HG03060 (cell line): ENCODE results near the gene ELOB.

ENCODE experiments used
- ATAC-seq: cut with Tn5 transposase; IDR thresholded peaks from one replicate; pipeline ENCODE4 v1.9.1; 2021; ENCODE audit warnings: low read depth, moderate number of reproducible peaks; ENCODE audit not compliant: unreplicated experiment

ELOB gene

DNA sequence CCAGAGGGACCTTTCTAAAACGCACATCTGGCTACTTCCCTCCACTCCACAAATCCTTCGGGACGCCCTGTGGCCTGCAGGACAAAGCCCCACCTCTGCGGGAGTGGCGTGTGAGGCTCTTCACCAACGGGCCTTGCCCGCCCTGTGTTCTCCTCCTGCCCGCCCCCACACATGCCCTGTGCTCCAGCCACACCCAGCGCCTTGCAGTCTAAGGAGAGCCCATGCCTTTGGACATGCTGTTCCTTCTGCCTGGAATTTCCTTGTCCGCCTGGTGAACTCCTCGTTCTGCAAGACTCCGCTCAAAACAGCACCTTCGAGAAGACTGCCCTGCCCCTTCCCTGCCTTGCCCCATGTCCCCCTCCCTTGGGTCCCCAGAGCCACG, 7.4 kb downstream of the ELOB start:
- ATAC-seq = no peak

DNA sequence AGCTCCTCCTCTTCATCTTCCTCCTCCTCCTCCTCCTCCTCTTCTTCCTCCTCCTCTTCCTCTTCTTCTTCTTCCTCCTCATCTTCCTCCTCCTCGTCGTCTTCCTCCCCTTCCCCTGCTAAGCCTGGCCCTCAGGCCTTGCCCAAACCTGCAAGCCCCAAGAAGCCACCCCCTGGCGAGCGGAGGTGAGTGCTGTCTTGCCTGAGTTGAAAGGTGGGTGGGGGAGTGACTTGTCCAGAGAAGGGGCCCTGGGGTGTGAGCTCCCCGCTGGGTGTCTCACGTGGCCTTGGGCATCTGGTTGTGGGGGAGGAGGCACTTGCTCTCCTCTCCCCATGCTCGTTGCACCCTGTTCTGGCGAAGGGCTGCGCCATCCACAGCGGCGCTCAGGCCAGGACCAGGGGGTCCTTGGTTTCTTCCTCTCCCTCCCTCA, 8.0 kb downstream of the ELOB start:
- ATAC-seq = no peak

DNA sequence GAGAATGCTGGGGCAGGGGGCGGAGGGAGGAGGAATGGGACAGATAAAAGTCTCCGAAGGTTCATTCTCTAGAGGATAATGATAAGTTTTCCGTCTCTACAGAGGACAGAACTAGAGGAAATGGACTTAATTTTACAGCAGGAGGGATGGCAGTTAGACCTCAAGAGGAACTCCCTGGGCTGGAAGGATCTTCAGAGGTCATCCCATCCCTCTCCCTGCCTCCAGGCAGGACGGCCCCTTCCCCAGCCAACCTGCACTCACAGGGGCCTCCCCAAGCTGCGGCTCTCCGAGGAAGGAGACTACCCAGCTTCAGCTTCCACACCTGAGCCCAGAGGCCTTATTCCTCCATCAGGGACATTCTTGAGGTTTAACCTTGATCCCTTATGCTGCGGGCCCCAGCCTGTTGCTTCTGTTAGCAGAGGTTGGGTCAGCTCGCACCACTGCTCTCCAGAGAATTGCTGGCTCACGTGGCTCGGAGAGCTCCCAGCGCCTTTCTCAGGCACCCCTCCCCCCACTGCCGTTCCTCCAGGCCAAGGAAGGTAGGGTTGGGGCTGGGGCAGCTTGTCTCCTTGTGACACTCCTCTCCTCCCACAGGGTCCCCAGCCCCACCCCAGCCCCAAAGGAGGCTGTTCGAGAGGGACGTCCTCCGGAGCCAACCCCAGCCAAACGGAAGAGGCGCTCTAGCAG, 8.5 kb downstream of the ELOB start:
- ATAC-seq = no peak

DNA sequence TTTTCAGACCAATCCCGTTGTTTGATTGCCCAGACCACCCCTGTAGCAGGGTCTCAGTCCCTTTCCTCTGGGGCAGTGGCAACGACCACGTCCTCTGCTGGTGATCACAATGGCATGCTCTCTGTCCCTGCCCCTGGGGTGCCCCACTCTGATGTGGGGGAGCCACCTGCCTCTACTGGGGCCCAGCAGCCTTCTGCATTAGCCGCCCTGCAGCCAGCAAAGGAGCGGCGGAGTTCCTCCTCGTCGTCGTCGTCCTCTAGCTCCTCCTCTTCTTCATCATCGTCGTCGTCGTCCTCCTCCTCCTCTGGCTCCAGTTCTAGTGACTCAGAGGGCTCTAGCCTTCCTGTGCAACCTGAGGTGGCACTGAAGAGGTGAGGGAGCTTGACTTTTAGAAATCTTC, 9.2 kb downstream of the ELOB start:
- no peak for ATAC-seq

DNA sequence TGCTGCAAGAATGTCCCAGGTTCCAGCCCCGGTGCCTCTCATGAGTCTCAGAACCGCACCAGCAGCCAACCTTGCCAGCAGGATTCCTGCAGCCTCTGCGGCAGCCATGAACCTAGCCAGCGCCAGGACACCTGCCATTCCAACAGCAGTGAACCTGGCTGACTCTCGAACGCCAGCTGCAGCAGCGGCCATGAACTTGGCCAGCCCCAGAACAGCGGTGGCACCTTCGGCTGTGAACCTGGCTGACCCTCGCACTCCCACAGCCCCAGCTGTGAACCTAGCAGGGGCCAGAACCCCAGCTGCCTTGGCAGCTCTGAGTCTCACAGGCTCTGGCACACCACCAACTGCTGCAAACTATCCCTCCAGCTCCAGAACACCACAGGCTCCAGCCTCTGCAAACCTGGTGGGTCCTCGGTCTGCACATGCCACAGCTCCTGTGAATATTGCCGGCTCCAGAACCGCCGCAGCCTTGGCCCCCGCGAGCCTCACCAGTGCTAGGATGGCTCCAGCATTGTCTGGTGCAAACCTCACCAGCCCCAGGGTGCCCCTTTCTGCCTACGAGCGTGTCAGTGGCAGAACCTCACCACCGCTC, 9.8 kb downstream of the ELOB start:
- no peak for ATAC-seq

DNA sequence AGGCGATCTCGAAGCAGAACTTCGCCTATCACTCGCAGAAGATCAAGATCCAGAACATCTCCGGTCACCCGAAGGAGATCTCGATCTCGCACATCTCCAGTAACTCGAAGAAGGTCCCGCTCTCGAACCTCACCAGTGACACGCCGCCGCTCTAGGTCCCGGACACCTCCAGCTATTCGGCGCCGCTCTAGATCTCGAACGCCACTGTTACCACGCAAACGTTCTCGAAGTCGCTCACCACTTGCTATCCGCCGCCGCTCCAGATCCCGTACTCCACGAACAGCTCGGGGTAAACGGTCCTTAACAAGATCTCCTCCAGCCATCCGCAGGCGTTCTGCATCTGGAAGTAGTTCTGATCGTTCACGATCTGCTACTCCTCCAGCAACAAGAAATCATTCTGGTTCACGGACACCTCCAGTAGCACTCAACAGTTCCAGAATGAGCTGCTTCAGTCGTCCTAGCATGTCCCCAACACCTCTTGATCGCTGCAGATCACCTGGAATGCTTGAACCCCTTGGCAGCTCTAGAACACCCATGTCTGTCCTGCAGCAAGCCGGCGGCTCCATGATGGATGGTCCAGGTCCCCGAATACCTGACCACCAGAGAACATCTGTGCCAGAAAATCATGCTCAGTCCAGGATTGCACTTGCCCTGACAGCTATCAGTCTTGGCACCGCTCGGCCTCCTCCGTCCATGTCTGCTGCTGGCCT, 10.5 kb downstream of the ELOB start:
- ATAC-seq = no peak

DNA sequence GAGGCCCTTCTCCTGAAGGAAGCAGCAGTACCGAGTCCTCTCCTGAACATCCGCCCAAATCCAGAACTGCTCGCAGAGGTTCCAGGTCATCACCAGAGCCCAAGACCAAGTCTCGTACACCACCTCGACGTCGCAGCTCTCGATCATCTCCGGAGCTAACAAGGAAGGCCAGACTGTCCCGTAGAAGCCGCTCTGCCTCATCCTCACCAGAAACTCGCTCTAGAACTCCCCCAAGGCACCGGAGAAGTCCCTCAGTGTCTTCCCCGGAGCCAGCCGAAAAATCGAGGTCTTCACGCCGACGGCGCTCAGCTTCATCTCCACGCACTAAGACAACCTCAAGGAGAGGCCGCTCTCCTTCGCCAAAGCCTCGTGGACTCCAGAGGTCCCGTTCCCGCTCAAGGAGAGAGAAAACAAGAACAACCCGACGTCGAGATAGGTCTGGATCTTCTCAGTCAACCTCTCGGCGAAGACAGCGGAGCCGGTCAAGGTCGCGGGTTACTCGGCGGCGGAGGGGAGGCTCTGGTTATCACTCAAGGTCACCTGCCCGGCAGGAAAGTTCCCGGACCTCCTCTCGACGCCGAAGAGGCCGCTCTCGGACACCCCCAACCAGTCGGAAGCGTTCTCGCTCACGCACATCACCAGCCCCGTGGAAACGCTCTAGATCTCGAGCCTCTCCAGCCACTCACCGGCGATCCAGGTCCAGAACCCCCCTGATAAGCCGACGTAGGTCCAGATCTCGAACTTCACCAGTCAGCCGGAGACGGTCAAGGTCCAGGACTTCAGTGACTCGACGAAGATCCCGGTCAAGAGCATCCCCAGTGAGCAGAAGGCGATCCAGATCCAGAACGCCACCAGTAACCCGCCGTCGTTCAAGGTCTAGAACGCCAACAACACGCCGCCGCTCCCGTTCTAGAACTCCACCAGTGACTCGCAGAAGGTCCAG, 11.3 kb downstream of the ELOB start:
- ATAC-seq = no peak

DNA sequence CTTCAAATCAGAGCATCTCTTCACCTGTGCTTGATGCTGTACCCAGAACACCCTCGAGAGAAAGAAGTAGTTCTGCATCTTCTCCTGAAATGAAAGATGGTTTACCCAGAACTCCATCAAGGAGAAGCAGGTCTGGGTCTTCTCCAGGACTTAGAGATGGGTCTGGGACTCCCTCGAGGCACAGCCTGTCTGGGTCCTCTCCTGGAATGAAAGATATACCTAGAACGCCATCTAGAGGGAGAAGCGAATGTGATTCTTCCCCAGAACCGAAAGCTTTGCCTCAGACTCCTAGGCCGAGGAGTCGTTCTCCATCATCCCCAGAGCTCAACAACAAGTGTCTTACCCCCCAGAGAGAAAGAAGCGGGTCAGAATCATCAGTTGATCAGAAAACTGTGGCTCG, 12.4 kb downstream of the ELOB start:
- no peak for ATAC-seq

DNA sequence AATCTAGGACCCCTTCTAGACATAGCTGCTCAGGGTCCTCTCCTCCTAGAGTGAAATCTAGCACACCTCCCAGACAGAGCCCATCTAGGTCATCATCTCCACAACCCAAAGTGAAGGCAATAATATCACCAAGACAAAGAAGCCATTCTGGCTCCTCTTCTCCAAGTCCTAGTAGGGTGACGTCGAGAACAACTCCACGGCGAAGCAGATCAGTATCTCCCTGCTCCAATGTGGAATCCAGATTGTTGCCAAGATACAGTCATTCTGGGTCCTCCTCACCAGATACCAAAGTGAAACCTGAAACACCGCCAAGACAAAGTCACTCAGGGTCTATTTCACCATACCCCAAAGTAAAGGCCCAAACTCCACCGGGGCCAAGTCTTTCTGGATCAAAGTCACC, 13.9 kb downstream of the ELOB start:
- ATAC-seq = no peak

DNA sequence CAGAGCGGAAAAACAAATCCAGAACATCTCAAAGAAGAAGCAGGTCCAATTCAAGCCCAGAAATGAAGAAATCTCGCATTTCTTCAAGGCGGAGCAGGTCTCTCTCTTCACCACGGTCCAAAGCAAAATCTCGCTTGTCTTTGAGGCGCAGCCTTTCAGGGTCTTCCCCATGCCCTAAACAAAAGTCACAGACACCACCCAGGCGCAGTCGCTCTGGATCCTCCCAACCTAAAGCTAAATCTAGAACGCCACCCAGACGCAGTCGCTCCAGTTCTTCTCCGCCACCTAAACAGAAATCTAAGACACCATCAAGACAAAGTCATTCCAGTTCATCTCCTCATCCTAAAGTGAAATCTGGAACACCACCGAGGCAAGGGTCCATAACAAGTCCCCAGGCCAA, 14.4 kb downstream of the ELOB start:
- ATAC-seq = no peak

DNA sequence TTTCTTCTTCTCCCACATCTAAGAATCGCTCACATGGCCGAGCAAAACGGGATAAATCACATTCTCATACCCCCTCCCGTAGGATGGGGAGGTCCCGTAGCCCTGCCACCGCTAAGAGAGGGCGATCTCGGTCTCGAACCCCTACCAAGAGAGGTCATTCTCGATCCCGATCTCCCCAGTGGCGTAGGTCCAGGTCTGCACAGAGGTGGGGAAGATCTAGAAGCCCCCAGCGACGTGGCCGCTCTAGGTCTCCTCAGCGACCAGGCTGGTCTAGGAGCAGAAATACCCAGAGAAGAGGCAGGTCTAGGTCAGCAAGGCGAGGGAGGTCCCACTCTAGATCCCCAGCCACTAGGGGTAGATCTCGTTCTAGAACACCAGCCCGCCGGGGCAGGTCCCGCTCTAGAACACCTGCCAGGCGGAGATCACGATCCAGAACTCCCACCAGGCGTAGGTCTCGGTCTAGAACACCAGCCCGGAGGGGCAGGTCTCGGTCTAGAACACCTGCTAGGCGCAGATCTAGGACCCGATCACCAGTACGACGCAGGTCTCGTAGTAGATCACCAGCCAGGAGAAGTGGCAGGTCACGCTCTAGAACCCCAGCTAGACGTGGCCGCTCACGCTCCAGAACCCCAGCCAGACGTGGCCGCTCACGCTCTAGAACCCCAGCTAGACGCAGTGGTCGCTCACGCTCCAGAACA, 15.0 kb downstream of the ELOB start:
- ATAC-seq = no peak

DNA sequence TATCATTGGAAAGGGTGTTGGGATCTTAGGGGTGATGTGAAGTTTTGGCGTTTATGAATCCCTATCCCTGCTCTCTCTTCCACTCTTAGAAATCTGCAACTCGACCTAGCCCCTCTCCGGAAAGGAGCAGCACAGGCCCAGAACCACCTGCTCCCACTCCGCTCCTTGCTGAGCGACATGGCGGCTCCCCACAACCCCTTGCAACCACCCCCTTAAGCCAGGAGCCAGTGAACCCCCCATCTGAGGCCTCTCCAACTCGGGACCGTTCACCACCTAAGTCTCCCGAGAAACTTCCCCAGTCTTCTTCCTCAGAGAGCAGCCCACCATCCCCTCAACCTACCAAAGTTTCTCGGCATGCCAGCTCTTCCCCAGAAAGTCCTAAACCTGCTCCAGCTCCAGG, 15.6 kb downstream of the ELOB start:
- ATAC-seq = no peak

DNA sequence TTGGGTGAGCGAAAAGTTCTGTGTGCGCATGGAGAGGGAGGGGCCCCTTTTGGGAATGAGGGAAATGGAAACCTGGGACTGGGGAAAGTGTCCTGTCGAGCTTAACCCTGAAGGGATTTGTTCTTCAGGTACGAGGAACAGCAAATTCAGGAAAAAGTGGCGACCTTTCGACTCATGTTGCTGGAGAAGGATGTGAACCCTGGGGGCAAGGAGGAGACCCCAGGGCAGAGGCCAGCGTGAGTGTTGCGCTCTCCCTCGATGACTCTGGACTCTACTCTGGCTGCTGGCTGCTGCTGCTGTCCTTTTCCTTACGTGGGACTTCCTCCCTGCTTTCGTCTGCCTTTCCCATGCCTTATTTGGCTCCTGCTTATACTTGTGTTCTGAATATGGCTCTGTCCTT, 19.7 kb downstream of the ELOB start:
- no peak for ATAC-seq

DNA sequence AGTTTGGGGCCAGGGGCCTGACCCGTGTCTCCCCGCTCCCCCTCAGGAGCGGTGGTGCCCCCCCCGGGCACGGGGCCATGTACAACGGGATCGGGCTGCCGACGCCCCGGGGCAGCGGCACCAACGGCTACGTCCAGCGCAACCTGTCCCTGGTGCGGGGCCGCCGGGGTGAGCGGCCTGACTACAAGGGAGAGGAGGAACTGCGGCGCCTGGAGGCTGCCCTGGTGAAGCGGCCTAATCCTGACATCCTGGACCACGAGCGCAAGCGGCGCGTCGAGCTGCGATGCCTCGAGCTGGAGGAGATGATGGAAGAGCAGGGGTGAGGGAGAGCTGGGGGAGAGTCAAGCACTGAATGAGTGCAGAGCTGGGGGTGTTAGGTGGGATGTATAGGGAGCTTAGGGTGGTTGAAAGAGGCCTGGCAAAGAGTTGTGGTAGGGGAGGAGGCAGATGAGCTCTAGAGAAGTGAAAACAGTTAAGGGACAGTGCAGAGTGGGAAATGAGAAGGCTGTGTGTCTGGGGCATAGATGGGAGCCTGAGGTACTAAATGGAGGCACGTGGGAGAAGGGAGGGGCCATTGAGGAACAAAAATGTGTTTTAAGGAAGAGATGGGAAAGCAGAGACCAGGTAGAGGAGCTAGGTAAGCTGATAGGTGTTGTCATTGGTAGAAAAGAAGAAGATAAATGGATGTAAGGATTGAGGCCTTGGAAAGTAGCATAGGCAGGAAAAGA, 20.6 kb downstream of the ELOB start:
- ATAC-seq = no peak

DNA sequence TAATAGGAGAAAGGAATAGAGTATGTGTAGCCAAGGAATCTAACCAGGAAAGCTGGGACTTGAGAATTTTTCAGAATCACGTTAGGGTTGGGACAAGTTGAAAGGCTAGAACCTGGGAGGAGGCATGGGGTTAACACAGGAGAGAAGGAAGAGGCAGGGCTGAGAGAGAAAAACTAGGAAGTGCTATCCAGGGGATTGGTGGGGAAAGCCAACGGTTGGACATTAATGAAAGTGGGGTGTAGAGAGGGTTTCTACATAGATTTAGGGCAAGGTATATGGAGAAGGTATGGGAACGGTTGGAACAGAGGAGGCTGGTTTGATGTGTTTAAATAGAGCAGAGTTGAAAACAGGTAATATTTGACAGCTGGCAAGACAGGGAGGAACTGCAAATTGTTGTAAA, 21.9 kb downstream of the ELOB start:
- ATAC-seq = no peak

DNA sequence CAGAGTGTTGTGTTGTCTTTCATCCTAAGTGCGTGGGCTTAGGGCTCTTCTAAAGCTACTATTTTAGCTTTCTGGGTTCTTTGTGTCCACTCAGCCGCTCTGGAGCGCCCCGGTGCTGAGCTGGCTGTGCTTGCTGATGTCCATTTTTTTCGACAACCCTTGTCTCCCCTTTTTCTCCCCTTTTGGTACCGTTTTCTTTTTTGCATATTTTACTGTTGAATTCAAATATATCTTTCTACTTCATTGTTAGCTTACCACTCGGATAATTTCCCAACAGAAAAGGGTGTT, 23.4 kb downstream of the ELOB start:
- no peak for ATAC-seq

DNA sequence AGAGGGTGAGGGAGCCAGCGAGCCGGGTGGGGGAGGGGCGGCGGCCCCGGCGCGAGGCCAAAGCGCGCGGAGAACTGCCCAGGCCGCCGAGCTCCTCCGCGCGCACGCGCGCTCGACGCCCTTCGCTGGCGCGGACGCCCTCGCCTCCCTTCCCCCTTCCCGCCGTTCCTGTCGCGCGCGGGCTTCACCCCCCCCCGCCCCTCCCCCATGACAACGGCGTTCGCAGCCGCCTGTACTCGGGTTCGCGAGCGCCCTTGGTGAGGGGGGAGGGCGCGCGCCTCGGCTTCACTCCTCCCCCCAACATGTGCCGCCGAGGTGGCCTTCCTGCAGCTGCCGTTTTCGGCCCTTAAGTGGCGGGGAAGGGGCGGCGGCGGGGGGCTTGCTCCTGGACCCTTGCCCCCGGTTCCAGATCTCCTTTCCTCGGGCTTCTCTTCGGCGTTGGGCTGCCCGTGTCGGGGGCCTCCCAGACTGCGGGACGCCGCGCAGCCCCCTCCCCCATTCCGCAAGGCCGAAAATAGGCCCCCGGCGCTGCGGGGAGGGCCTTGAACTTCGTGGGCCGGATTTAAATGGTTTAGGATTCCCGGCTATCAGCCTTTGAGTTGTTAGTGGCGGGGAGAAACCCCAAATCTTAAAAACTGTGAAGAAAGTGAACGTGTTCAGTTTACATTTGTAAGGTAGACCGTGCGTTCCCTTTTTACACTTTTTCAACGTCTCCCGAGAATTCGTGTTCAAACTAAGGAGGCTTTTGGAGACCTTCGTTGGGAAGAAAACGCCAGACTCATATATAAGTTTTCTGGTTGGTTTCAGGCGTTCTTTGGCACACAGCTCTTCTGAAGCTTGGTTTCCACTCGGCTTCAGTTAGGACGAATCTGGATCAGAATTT, 24.0 kb downstream of the ELOB start:
- ATAC-seq = no peak

DNA sequence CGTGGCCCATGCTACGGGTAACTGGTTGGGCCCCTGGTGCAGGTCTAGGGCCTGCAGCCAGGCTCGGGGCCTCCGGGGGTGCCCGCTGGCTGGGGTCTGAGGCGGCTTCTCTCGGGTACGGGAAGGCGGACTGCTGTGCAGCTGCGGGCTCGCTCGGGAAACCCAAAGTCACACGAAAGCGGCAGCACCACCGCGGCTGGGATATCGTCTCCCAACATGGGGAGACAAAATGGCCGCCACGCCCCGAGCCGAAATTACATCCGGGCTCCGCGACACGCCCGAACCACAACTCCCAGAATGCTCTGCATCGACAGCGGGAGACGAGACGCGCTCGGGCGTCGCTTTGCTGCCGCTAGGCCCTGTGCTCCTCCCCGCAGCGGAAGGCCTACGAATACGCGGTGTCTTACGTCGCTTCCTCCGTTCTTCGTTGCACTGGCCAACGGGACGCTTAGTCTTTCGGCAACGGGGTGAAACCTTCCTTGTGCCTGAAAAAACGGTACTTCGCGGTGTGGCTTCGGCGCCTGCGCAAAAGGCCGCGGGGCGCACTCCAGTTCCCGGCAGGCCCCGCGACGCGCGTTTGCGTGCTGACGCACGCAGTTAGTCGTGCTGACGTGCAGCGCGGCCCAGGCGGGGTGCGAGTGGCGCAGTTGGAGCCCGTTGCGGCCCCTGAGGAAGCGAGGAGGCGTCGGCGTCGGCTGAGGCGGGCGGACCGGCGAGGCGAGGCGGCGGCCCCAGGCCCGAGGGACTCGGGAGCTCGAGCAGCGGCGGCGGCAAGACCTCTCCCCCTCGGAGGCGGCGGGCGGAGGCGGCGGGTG, 24.8 kb downstream of the ELOB start, which contains the start of gene SRRM2:
TSS of gene SRRM2 (plus strand) at position 604 of the 815 bp plus-strand sequence. CDS start 3,727 bp downstream, outside the sequence.
- peak; percentile 62 for ATAC-seq
